Fibroblast of skin of back (primary cell): ENCODE data around the gene NDUFAF7. TPM values are rescaled to one million over a fixed set of nuclear protein-coding genes. Genes with fewer than 3 reads are reported as not detected.
"Not testable (repeated sequence)": the region's sequence is repeated elsewhere in the genome, so short reads cannot be mapped to it uniquely, and the experiment has no call there.

Experiments
- DNase-seq: peaks from one replicate; pipeline ENCODE4 v3.0.0-alpha.2; 2013
- polyA plus RNA-seq, 2 experiments: library from polyadenylated mRNA; unstranded; fragments of 120-200 nt; gene quantifications; one replicate each; pipeline ENCODE4 v1.2.1, GENCODE V29; 2013; ENCODE audit not compliant: insufficient read length in 2 of 2

The NDUFAF7 gene
- 15.9 TPM for polyA plus RNA-seq (2013, experiment 1 of 2; ENCODE audit: insufficient read length)
- polyA plus RNA-seq (2013, experiment 2 of 2; ENCODE audit: insufficient read length), result 12.3 TPM

GRCh38 chr2:37231241-37232130 is at the start of gene NDUFAF7, which contains the start of gene CEBPZ:
TSS of gene NDUFAF7 (plus strand) at chr2:37231658. CDS start at chr2:37231706, 48 bp downstream.
TSS of gene CEBPZ (minus strand) at chr2:37231596. CDS start at chr2:37231567, 29 bp downstream.
- DNase-seq, result peak; percentile 93

GRCh38 chr2:37181726-37182684 is 49.5 kb upstream of the NDUFAF7 start:
- no peak for DNase-seq

GRCh38 chr2:37188570-37188969 is 42.9 kb upstream of the NDUFAF7 start, which contains the start of gene SULT6B1:
TSS of gene SULT6B1 (minus strand) at chr2:37188670. CDS start at chr2:37188640, 30 bp downstream.
- no peak for DNase-seq

GRCh38 chr2:37189452-37190153 is 41.9 kb upstream of the NDUFAF7 start:
- peak; percentile 88 for DNase-seq

GRCh38 chr2:37190290-37190689 is 41.2 kb upstream of the NDUFAF7 start:
- DNase-seq, result no peak

- no peak for DNase-seq
Measured at GRCh38 chr2:37191253-37191652, 40.2 kb upstream of the NDUFAF7 start.

GRCh38 chr2:37191747-37192146 is 39.7 kb upstream of the NDUFAF7 start:
- no peak for DNase-seq

- no peak for DNase-seq
Measured at GRCh38 chr2:37192551-37192950, 38.9 kb upstream of the NDUFAF7 start.

- not testable (repeated sequence) for DNase-seq
Measured at GRCh38 chr2:37195862-37196319, 35.6 kb upstream of the NDUFAF7 start.

GRCh38 chr2:37196320-37197195 is 34.9 kb upstream of the NDUFAF7 start, which contains the start of gene CEBPZOS:
TSS of gene CEBPZOS (plus strand) at chr2:37196496. CDS start at chr2:37199705, 3,209 bp downstream.
- peak; percentile 68 for DNase-seq

- DNase-seq, result no peak
Measured at GRCh38 chr2:37198681-37199065, 32.8 kb upstream of the NDUFAF7 start.

GRCh38 chr2:37201208-37201607 is 30.2 kb upstream of the NDUFAF7 start:
- no peak for DNase-seq

GRCh38 chr2:37201766-37202165 is 29.7 kb upstream of the NDUFAF7 start:
- DNase-seq, result peak; percentile 20

GRCh38 chr2:37203708-37204107 is 27.8 kb upstream of the NDUFAF7 start:
- DNase-seq, result no peak

GRCh38 chr2:37205071-37205661 is 26.3 kb upstream of the NDUFAF7 start:
- not testable (repeated sequence) for DNase-seq

GRCh38 chr2:37205689-37206341 is 25.6 kb upstream of the NDUFAF7 start:
- DNase-seq, result no peak

GRCh38 chr2:37206760-37207159 is 24.7 kb upstream of the NDUFAF7 start:
- DNase-seq, result not testable (repeated sequence)

- DNase-seq, result no peak
Measured at GRCh38 chr2:37211212-37211611, 20.2 kb upstream of the NDUFAF7 start.

- DNase-seq, result no peak
Measured at GRCh38 chr2:37211939-37212338, 19.5 kb upstream of the NDUFAF7 start.

- no peak for DNase-seq
Measured at GRCh38 chr2:37215250-37215649, 16.2 kb upstream of the NDUFAF7 start.
